T-helper 2 cell treated with Interferon-gamma antibody and Interleukin-4, amounts not matched to agents 5 μg/mL and 100 μg/mL, for 36 hours (primary cell): Measurements from ENCODE around the gene JAKMIP1.

Experiments used
- DNase-seq: peaks from one replicate; pipeline ENCODE4 v3.0.0; 2021; ENCODE audit warnings: low spot score
- H3K27ac Mint-ChIP-seq: one replicate; pipeline ENCODE4 v1.8.0; 2021; ENCODE audit warnings: mild to moderate bottlenecking, mixed read lengths
- H3K27me3 Mint-ChIP-seq: one replicate; pipeline ENCODE4 v1.8.0; 2021; ENCODE audit warnings: low read depth, mixed read lengths
- H3K36me3 Mint-ChIP-seq: one replicate; pipeline ENCODE4 v1.8.0; 2021; ENCODE audit warnings: low read depth, mixed read lengths
- H3K4me1 Mint-ChIP-seq: one replicate; pipeline ENCODE4 v1.8.0; 2021; ENCODE audit warnings: low read depth, mixed read lengths
- H3K4me3 Mint-ChIP-seq: one replicate; pipeline ENCODE4 v1.8.0; 2022; ENCODE audit warnings: mild to moderate bottlenecking, moderate library complexity, mixed read lengths
- H3K9me3 Mint-ChIP-seq: one replicate; pipeline ENCODE4 v1.8.0; 2021; ENCODE audit warnings: mixed read lengths

JAKMIP1 gene

DNA sequence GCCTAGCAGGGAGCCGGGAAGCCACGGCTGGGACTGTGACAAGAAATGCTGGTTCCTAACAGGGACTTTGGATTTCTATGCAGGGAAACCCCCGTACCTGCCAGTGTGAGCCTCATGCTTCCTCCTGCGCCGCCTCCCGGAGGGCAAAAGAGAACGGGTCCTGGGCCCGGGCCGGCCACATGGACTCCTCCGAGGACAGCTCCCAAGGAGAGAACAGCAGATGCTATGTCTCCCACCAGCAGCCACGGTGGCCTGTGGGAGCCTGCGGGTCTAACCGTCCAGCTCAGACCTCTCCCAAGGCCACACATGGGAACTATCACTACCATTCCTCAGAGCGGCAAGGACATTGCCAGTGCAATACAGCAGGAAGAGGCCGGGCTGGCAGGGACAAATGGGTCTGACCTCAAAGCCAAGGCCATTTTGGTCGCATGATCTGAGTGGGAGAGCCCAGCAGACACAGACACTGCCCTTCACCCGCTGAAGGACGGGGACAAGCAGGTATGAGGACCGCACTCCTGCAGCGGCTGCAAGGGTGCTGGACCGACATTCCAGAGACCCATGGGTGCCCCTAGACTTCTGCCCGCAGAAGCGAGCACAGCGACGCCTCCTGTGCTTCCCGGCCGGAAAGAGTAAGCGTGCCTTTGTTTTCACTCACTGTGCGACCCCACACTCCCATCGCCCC is 177.6 kb downstream of the JAKMIP1 start:
- DNase-seq: no peak
- H3K27me3 Mint-ChIP-seq: no peaks in the 10 kb centered on the region
- no peak overlapping the region for H3K4me3 Mint-ChIP-seq
- H3K36me3 Mint-ChIP-seq: no peaks in the 10 kb centered on the region
- H3K9me3 Mint-ChIP-seq: no peaks in the 10 kb centered on the region
- no peak overlapping the region for H3K27ac Mint-ChIP-seq
- H3K4me1 Mint-ChIP-seq: no peaks in the 10 kb centered on the region

DNA sequence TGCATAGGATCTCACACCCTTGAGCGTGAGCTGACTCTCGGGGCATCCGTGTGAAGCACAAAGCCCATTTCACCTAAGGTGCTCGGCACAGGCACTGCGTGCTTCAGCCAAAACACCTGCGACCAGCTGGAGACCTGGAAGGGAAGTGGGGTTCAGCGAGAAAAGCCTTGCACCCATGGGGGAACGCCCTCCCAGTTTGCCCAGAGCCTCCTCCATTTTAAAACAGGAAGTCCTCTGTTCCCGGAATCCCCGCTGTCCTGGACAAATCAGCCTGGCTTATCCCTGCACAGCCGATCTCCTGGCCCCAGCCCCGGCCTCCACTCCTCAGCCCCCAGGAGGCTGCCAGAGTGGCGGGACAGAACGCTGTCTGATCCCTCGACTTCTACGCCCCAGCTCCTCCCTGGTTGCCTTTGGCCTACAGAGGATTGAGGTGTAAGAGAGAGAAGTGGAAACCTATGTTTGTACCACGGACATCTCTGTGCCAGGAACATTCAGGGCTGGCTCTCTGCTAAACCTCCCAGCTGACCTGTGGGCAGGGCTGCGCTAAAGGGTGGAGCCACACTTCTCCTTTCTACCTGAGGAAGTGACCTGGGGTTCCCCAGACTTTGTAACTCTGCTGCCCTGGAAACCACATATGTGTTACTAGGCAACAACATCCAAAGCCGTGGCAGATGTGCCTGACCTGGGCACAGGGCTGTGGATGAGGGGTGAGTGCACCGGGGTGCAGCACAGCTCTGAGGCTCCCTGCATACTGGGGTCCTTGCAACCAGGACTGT is 178.3 kb downstream of the JAKMIP1 start:
- H3K9me3 Mint-ChIP-seq: no peaks in the 10 kb centered on the region
- no peak for DNase-seq
- no peaks in the 10 kb centered on the region for H3K4me1 Mint-ChIP-seq
- no peak overlapping the region for H3K27ac Mint-ChIP-seq
- no peak overlapping the region for H3K4me3 Mint-ChIP-seq
- H3K27me3 Mint-ChIP-seq: no peaks in the 10 kb centered on the region
- no peaks in the 10 kb centered on the region for H3K36me3 Mint-ChIP-seq

DNA sequence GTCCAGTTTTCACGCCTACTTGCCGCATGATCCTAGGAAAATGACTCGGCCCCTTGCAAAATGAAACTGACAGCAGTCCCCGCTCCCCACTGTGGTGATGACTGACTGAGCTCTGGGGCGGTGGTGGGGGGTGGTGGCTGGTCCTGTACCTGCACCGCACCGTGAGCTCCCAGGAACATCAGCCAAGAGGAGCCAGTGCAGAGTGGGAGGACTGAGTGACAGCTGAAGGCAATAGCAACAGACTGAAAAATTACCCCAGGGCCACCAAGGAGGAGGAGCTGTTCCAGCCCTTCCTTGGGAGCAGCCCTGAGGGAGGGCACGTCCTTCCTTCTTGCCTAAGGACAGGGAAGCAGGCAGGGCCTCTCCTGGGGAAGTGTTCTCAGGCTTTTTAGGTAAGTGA is 179.7 kb downstream of the JAKMIP1 start:
- DNase-seq: no peak
- Mint-ChIP-seq H3K9me3 (no peaks in the 10 kb centered on the region), H3K4me3 (no peak overlapping the region), H3K27ac (no peak overlapping the region), H3K27me3 (no peaks in the 10 kb centered on the region), H3K4me1 (no peaks in the 10 kb centered on the region), H3K36me3 (no peaks in the 10 kb centered on the region)

DNA sequence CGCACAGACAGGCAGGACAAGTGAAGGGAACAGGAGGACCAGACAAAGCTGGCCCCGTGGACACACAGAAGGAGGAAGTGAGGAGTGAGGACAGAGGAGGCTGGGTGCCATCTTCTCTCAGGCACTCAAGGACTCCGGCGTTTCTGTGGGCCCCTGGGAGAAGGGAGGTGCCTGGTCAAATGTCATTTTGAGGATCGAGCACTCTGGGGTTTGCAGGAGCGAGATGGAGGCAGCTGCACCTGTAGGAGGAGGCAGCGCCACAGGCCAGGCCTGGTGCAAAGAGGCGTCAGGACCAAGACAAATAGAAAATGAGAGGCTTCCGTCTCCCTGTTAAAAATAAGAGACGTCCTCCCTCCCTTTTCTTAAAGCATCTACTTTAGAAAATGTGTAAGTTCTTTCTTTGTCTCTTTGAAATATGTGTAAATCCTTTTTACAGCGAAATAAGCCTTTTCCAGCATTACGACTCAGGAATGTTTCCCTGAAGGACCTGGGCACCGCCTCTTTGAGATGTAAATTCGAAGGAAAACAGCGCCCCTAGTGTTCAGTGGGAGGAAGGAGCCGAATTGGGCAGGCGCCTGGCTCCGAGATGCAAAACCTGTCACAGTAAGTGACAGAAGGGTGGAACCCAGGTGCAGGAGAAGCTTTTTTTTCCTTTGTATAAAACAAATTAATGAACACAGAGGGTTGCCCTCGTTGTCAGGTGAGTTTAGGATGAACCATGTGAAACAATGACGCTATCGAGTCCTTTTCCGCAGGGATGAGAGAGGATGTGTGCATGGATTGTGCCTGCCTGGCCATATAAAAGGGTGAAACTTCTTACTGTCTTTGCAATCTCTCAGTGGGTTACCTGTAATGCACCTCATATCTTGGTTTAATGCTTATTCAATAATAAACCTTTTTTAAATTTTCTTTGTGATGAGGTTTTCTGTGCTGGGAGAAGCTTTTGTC is 180.8 kb downstream of the JAKMIP1 start:
- Mint-ChIP-seq H3K27me3 (no peaks in the 10 kb centered on the region), H3K27ac (no peak overlapping the region), H3K36me3 (no peaks in the 10 kb centered on the region), H3K9me3 (no peaks in the 10 kb centered on the region), H3K4me1 (no peaks in the 10 kb centered on the region), H3K4me3 (no peak overlapping the region)
- DNase-seq: no peak

DNA sequence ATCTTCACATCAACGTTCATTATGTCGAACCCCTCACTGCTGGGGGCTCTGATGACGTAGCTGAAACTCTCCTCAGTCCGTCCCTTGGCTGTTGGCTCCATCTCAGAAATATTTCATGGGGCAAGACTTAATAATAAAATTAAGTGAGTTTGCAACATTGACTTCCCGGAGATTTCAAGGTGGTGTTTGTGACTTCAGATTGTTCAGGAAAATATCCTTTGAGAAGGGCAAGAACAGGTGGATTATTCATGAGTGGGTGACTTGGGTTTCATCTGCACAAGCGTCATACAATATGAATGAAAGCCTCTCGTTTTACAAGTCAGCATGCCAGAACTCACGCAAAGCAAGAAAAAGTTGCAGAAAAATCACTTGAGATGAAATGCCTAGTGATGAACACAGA is 182.0 kb downstream of the JAKMIP1 start, which contains the start of gene C4orf50:
TSS of gene C4orf50 (minus strand) at position 101 of the 400 bp plus-strand sequence.
- Mint-ChIP-seq H3K4me3 (no peak within 1 kb of the TSS), H3K27me3 (no peaks in the 10 kb centered on the region), H3K9me3 (no peaks in the 10 kb centered on the region), H3K36me3 (no peaks in the 10 kb centered on the region), H3K4me1 (no peaks in the 10 kb centered on the region), H3K27ac (no peak within 1 kb of the TSS)
- no peak for DNase-seq

DNA sequence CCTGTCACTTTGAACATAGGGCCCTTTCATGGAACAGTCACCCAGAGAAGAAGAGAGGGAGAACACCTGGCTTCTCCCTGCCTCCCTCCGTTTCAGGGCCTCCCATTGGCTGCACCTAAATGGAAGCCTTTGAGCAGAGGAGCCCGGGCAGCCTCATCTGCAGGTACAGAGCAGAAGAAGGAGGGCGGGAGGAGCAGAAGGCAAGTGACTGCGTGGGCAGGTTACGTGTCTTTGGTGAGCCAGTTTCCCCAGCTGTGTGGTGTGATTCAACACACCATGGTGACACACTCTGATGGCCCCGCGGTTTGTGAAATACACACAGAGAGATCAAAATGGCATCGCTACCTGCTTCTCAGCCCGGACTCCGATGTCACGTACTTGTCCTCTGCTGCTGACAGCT is 182.5 kb downstream of the JAKMIP1 start:
- Mint-ChIP-seq H3K9me3 (no peaks in the 10 kb centered on the region), H3K27ac (no peak overlapping the region), H3K27me3 (no peaks in the 10 kb centered on the region), H3K4me1 (no peaks in the 10 kb centered on the region), H3K36me3 (no peaks in the 10 kb centered on the region), H3K4me3 (no peak overlapping the region)
- no peak for DNase-seq

DNA sequence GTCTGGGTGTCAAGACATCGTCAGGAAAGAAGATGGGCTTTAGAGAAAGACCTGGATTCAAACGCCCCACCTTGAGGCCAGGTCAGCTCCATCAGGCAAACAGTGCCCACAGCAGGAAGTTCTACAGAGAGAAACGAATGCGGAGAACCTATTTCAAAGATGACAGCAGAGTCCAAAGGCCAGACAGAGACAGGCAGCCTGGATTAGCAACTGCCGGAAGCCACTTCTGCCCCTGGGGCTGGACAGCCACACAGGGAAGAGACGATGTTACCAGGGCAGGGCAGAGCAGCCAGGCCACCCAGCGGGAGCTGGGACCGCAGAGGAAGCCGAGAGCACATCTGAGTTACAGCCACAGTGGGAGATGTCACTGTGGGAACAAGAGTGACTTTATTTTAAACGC is 183.3 kb downstream of the JAKMIP1 start:
- DNase-seq: no peak
- Mint-ChIP-seq H3K4me3 (no peak overlapping the region), H3K27me3 (no peaks in the 10 kb centered on the region), H3K9me3 (no peaks in the 10 kb centered on the region), H3K36me3 (no peaks in the 10 kb centered on the region), H3K4me1 (no peaks in the 10 kb centered on the region), H3K27ac (no peak overlapping the region)

DNA sequence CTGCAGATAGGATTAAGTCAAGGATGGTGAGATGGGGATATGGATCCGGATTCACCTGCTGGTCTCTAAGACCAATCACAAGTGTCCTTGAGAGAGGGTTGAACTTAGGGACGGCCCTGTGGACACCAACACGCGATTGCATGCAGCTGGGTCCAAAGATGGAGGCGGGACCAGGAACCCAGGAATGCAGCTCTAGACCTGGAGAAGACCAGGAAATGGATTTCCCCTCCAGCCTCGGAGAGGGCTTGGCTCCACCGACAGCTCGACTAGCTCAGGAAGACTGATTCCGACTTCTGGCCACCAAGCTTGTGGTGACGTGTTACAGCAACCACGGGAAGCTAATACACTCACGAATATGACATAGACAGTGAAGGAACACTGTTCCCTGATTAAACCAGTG is 186.8 kb downstream of the JAKMIP1 start:
- no peaks in the 10 kb centered on the region for H3K9me3 Mint-ChIP-seq
- H3K27ac Mint-ChIP-seq: no peak overlapping the region
- peaks cover 4% of the 10 kb centered on the region for H3K4me1 Mint-ChIP-seq
- no peak for DNase-seq
- no peak overlapping the region for H3K4me3 Mint-ChIP-seq
- H3K27me3 Mint-ChIP-seq: peaks cover 9% of the 10 kb centered on the region
- no peaks in the 10 kb centered on the region for H3K36me3 Mint-ChIP-seq

DNA sequence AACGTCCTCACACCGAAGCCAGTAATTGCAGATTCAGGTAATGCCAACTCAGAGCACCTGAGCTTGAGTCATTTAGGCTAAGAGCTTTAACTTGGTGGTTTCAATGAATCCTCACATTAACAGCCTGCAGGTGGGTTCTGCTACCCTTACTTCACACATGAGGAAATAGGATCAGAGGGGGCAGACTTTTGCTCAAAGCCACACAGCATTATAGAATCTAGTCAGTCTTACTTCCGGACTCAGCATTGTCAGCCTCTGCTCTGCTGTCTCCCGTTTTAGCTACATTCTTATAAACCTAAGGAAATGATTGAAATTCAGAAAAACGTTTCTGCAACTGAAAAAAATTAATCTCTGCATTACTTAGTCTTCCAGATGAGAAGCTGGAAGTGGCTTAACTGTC is 188.1 kb downstream of the JAKMIP1 start:
- H3K36me3 Mint-ChIP-seq: no peaks in the 10 kb centered on the region
- peaks cover 13% of the 10 kb centered on the region for H3K27me3 Mint-ChIP-seq
- no peak for DNase-seq
- no peak overlapping the region for H3K4me3 Mint-ChIP-seq
- peaks cover 4% of the 10 kb centered on the region for H3K4me1 Mint-ChIP-seq
- H3K27ac Mint-ChIP-seq: no peak overlapping the region
- H3K9me3 Mint-ChIP-seq: no peaks in the 10 kb centered on the region

DNA sequence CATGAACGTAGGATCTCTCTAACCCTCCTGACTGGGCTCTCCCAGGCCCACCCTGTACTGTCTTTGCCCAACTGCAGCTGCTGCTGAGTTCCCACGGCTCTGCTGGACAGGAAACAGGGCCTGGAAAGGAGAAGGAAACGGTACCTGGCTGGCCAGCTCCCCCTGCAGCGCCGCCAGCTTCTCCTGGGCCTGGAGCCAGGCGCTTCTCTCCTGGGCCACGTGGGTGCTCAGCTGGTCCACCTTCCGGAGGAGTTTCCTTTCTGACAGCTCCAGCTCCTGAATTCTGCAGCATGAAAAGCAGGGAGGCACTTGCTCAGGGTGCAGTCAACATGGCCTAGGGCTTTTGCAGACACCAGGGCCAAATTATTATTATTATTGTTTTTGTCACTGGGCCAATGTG is 188.7 kb downstream of the JAKMIP1 start:
- Mint-ChIP-seq H3K27me3 (peaks cover 15% of the 10 kb centered on the region), H3K4me1 (peaks cover 4% of the 10 kb centered on the region), H3K36me3 (no peaks in the 10 kb centered on the region), H3K9me3 (no peaks in the 10 kb centered on the region), H3K27ac (no peak overlapping the region), H3K4me3 (no peak overlapping the region)
- DNase-seq: no peak

DNA sequence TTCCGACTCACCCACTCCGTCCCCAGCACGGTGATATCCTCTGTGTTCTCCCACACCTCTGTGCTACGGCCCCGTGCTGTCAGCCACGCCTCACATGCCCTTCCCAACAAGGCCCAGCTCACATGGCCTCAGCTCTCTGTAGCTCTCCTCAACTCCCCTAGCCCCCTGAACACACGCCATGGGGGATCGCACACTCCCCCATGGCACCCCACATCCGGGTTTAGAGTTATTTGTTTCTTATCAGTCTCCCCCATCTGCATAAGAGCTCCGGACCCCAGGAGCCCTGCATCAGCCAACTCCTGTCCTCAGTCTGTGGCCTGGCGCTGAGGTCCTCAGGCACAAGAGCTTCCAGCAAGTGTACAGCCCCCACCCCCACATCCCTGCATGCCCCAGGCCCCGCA is 189.1 kb downstream of the JAKMIP1 start:
- Mint-ChIP-seq H3K4me3 (no peak overlapping the region), H3K4me1 (peaks cover 4% of the 10 kb centered on the region), H3K27me3 (peaks cover 15% of the 10 kb centered on the region), H3K9me3 (no peaks in the 10 kb centered on the region), H3K27ac (no peak overlapping the region), H3K36me3 (no peaks in the 10 kb centered on the region)
- no peak for DNase-seq

DNA sequence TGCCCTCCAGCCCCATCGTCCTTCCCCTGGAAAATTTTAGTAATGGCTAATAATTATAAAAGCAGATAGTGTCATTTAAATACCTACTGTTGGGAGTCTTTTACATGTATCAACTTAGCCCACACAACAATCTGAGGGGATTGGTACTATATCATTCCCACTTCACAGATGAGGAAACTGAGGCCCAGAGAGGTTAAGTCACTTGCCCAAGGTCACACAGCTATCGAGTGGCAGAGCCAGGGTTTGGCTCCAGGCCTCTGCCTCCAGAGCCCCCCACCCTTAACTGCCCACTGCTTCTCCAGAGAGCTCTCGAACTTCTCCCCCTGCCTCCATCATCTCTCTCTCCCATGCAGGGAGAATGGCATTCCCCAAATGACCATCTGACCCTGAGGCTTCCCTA is 189.6 kb downstream of the JAKMIP1 start:
- peaks cover 15% of the 10 kb centered on the region for H3K27me3 Mint-ChIP-seq
- no peaks in the 10 kb centered on the region for H3K36me3 Mint-ChIP-seq
- H3K9me3 Mint-ChIP-seq: no peaks in the 10 kb centered on the region
- peaks cover 4% of the 10 kb centered on the region for H3K4me1 Mint-ChIP-seq
- DNase-seq: no peak
- no peak overlapping the region for H3K4me3 Mint-ChIP-seq
- H3K27ac Mint-ChIP-seq: no peak overlapping the region

DNA sequence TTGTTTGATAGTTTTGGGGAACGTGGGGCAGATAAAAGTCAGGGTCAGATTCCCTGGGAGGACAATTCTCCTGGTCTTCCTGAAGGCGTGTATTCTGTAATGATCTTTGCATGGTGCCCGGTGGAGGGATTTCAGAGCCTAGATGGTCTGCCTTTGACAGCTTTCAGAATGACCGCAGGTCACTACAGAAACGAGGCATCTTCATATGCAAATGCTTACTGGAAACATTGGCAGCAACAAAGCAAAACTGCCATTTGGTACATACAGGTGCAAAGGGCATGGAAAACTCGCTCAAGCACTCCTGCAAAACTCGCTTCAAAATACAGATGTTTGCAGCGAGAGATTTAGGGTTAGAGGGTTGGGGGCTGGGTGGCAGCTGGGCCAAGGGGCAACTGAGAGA is 190.9 kb downstream of the JAKMIP1 start:
- Mint-ChIP-seq H3K27me3 (peaks cover 15% of the 10 kb centered on the region), H3K36me3 (no peaks in the 10 kb centered on the region), H3K4me3 (no peak overlapping the region), H3K4me1 (peaks cover 4% of the 10 kb centered on the region), H3K9me3 (no peaks in the 10 kb centered on the region), H3K27ac (no peak overlapping the region)
- DNase-seq: no peak
